Measurements from ENCODE around the gene MED20.
A peak's percentile ranks its signal among the peaks of the same experiment; 100 is the strongest.

The MED20 gene

DNA sequence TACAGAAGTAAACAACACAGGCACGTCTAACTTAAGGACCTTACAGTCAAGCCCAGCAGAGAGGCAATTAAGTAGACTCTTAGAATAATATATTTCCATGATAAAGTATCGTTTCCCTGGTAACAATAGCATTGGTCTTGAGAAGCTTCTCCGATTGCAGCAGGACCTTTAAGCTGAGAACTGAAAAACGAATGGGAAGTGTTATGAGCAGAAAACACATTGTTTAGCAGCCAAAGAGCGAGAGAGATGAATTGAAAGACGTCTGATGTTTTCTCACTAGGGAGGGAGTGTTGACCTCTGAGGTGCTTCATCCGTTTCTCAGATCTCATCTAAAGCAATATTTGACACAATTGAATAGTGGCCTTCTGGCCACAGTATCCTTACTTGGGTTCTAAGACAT is 1.2 kb upstream of the MED20 start:
- Histone ChIP-seq H3K27ac (ENCODE audit: poor library complexity, severe bottlenecking) (peak overlapping the region; percentile 84), H3K36me3 (ENCODE audit: low read depth) (peaks cover 43% of the 10 kb centered on the region), H3K4me1 (ENCODE audit: insufficient read depth, poor library complexity, severe bottlenecking) (peaks cover 19% of the 10 kb centered on the region), H3K4me3 (ENCODE audit: severe bottlenecking) (peak overlapping the region; percentile 87), H3K27me3 (ENCODE audit: insufficient read depth, poor library complexity, severe bottlenecking) (no peaks in the 10 kb centered on the region), H3K9me3 (ENCODE audit: severe bottlenecking) (no peaks in the 10 kb centered on the region)
- ATAC-seq (ENCODE audit: low read depth) (no peak), DNase-seq (ENCODE audit: low spot score) (no peak)
- TF ChIP-seq, protein P1, sequence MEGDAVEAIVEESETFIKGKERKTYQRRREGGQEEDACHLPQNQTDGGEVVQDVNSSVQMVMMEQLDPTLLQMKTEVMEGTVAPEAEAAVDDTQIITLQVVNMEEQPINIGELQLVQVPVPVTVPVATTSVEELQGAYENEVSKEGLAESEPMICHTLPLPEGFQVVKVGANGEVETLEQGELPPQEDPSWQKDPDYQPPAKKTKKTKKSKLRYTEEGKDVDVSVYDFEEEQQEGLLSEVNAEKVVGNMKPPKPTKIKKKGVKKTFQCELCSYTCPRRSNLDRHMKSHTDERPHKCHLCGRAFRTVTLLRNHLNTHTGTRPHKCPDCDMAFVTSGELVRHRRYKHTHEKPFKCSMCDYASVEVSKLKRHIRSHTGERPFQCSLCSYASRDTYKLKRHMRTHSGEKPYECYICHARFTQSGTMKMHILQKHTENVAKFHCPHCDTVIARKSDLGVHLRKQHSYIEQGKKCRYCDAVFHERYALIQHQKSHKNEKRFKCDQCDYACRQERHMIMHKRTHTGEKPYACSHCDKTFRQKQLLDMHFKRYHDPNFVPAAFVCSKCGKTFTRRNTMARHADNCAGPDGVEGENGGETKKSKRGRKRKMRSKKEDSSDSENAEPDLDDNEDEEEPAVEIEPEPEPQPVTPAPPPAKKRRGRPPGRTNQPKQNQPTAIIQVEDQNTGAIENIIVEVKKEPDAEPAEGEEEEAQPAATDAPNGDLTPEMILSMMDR (IDR thresholded peaks at IDR 0.05; ENCODE audit: poor library complexity, severe bottlenecking), result no peak

DNA sequence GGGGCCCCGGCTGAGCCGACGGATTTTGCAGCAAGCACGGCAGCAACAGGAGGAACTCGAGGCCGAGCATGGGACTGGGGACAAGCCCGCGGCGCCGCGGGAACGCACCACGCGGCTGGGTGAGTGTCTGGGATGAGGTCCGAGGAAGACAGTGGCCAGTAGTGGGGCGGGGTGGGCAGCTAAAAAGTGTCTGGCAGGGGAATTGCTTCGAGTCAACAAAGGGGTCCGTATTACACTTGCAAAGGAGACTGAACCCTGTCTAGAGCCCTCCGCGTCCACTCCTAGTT is 716 bp upstream of the MED20 start:
- TF ChIP-seq, protein P1 (IDR thresholded peaks at IDR 0.05; ENCODE audit: poor library complexity, severe bottlenecking), result no peak
- H3K27me3 ChIP-seq (ENCODE audit: insufficient read depth, poor library complexity, severe bottlenecking), result no peaks in the 10 kb centered on the region
- no peaks in the 10 kb centered on the region for H3K9me3 ChIP-seq (ENCODE audit: severe bottlenecking)
- peak overlapping the region; percentile 87 for H3K4me3 ChIP-seq (ENCODE audit: severe bottlenecking)
- DNase-seq (ENCODE audit: low spot score) (peak; percentile 56), ATAC-seq (ENCODE audit: low read depth) (no peak)
- peaks cover 43% of the 10 kb centered on the region for H3K36me3 ChIP-seq (ENCODE audit: low read depth)
- peak overlapping the region; percentile 84 for H3K27ac ChIP-seq (ENCODE audit: poor library complexity, severe bottlenecking)
- H3K4me1 ChIP-seq (ENCODE audit: insufficient read depth, poor library complexity, severe bottlenecking), result peaks cover 24% of the 10 kb centered on the region

DNA sequence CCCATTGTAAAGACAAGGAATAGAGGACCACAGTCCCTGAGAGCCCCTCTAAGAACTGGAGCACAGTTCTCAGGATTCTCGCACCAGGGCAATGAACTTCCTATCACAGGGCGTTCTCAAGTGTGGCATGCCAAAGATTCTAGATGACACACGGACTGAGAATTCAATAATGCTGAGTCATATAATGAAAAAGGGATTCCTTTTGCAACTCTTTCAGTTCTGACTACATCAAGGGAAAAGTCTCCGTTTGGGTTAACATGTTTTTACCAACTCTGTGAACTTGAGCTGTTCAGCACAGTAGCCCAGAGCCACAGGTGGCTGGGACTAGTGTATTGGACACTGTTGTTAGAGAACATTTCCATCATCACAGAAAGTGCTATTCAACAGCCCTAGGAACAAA is 3.4 kb downstream of the MED20 start:
- DNase-seq (ENCODE audit: low spot score), result no peak
- peaks cover 21% of the 10 kb centered on the region for H3K4me1 ChIP-seq (ENCODE audit: insufficient read depth, poor library complexity, severe bottlenecking)
- no peaks in the 10 kb centered on the region for H3K9me3 ChIP-seq (ENCODE audit: severe bottlenecking)
- peaks cover 48% of the 10 kb centered on the region for H3K36me3 ChIP-seq (ENCODE audit: low read depth)
- peak; percentile 80 for ATAC-seq (ENCODE audit: low read depth)
- TF ChIP-seq, protein P1 (IDR thresholded peaks at IDR 0.05; ENCODE audit: poor library complexity, severe bottlenecking), result no peak
- H3K4me3 ChIP-seq (ENCODE audit: severe bottlenecking), result no peak overlapping the region
- H3K27me3 ChIP-seq (ENCODE audit: insufficient read depth, poor library complexity, severe bottlenecking), result no peaks in the 10 kb centered on the region
- H3K27ac ChIP-seq (ENCODE audit: poor library complexity, severe bottlenecking), result peak overlapping the region; percentile 84

DNA sequence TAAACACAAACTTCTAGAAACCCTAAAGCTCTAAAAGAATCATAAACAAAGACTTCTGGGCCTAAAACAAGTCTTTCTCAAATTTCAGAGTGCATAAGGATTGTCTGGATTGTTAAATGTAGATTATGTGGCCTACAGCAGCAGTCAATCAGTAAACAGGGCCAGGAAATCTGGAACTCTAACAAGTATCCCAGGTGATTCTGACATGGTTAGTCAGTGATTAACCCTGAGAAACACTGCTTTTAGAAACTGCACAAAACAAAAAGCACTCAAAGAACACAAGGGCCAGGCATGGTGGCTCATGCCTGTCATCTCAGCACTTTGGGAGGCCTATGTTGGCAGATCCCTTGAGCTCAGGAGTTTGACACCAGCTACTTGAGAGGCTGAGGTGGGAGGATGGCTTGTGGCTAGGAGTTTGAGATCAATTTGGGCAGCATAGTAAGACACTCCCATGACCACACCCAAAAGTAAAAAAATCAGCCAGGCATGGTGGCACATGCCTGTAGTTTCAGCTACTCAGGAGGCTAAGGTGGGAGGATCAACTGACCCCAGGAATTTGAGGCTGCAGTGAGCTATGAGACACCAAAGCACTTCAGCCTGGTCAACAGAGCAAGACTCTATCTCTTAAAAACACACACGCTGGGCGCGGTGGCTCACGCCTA is 5.9 kb downstream of the MED20 start:
- TF ChIP-seq, protein P1 (IDR thresholded peaks at IDR 0.05; ENCODE audit: poor library complexity, severe bottlenecking), result no peak
- ATAC-seq (ENCODE audit: low read depth), result no peak
- Histone ChIP-seq H3K9me3 (ENCODE audit: severe bottlenecking) (no peaks in the 10 kb centered on the region), H3K4me1 (ENCODE audit: insufficient read depth, poor library complexity, severe bottlenecking) (peaks cover 19% of the 10 kb centered on the region), H3K27ac (ENCODE audit: poor library complexity, severe bottlenecking) (no peak overlapping the region), H3K36me3 (ENCODE audit: low read depth) (peaks cover 58% of the 10 kb centered on the region), H3K4me3 (ENCODE audit: severe bottlenecking) (no peak overlapping the region), H3K27me3 (ENCODE audit: insufficient read depth, poor library complexity, severe bottlenecking) (no peaks in the 10 kb centered on the region)
- no peak for DNase-seq (ENCODE audit: low spot score)

DNA sequence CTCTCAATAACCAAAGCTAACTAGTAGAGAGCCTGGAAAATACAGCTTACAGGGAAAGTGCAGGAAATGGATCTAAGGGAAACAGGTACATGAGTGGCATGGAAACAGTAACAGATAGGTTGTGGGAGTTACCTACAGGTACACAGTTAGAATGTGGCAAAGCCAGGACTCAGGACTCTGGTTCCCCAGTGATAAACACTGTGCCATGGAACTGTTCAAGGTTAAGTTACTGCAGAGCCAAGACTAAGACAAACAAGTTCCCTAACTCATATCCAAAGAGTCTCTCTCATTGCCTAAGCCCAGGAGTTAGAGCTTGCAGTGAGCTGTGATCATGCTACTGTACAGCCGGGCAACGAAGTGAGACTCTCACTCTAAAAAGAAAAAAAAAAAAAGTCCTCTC is 6.6 kb downstream of the MED20 start:
- ATAC-seq (ENCODE audit: low read depth) (no peak), DNase-seq (ENCODE audit: low spot score) (no peak)
- Histone ChIP-seq H3K9me3 (ENCODE audit: severe bottlenecking) (no peaks in the 10 kb centered on the region), H3K27ac (ENCODE audit: poor library complexity, severe bottlenecking) (no peak overlapping the region), H3K36me3 (ENCODE audit: low read depth) (peaks cover 64% of the 10 kb centered on the region), H3K4me3 (ENCODE audit: severe bottlenecking) (no peak overlapping the region), H3K4me1 (ENCODE audit: insufficient read depth, poor library complexity, severe bottlenecking) (peaks cover 18% of the 10 kb centered on the region), H3K27me3 (ENCODE audit: insufficient read depth, poor library complexity, severe bottlenecking) (no peaks in the 10 kb centered on the region)
- TF ChIP-seq, protein P1 (IDR thresholded peaks at IDR 0.05; ENCODE audit: poor library complexity, severe bottlenecking), result no peak

Measured in RWPE2 (cell line).